MM.1S (cell line): ENCODE results near the gene RPN2.

Source experiments
- CTCF ChIP-seq: fragments of 300-600 bp; sonication (generic); IDR thresholded peaks from 2 replicates; pipeline ENCODE4 v1.5.1; 2016; ENCODE audit warnings: antibody characterized with exemption, low read length, mixed read lengths
- EZH2 ChIP-seq: fragments of 300-600 bp; sonication (generic); optimal IDR thresholded peaks from 2 replicates; pipeline ENCODE3; 2017; ENCODE audit warnings: low read depth, mild to moderate bottlenecking, antibody characterized with exemption, low read length, mixed read lengths
- EZH2phosphoT487 ChIP-seq: fragments of 300-600 bp; sonication (generic); IDR thresholded peaks from 2 replicates; pipeline ENCODE4 v1.6.1; 2018; ENCODE audit warnings: antibody characterized with exemption, low read length

- TF ChIP-seq CTCF (no peak), EZH2phosphoT487 (no peak), EZH2 (no peak)
Measured at GRCh38 chr20:37209661-37210314, 30.7 kb downstream of the RPN2 start.
